D721Med (cell line): Measurements from ENCODE around the gene MUC5B.
A peak's percentile ranks its signal among the peaks of the same experiment; 100 is the strongest.

Source experiments
- DNase-seq: peaks from one replicate; pipeline ENCODE4 v3.0.0; 2011; ENCODE audit warnings: low spot score; ENCODE audit not compliant: insufficient read length
- FAIRE-seq: peaks from 2 replicates; lab custom pipeline; 2011; peaks lifted over from hg19 to GRCh38; lab: Jason Lieb, UNC
- CTCF ChIP-seq: IDR thresholded peaks from 2 replicates; pipeline ENCODE4 v1.5.1; 2012; ENCODE audit warnings: mild to moderate bottlenecking, control low read depth; ENCODE audit not compliant: insufficient read depth; ENCODE audit errors: missing control alignments

MUC5B gene

DNA sequence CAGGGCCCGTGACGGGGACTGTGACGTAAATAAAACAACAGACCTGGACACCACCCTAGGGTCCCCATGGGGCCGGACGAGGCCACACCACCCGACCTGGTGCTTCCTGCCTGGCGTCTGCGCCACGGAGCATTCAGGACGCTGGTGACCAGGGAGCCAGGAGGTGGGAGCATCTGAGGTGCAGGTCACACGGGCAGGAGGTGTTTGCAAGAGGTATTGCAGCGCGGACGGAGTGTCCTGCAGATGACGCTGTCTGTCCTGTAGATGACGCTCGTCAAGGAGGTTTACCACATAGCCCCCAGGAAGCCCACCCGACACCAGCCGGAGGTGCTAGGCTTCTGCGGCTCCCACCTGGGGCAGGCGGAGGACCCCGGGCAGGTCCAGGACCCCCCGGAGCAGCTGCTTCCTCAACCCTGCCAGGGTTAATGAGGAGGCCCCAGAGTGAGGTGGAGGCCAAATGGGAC is 986 bp upstream of the MUC5B start:
- no peak for TF ChIP-seq CTCF
- no peak for DNase-seq
- FAIRE-seq, result no peak

DNA sequence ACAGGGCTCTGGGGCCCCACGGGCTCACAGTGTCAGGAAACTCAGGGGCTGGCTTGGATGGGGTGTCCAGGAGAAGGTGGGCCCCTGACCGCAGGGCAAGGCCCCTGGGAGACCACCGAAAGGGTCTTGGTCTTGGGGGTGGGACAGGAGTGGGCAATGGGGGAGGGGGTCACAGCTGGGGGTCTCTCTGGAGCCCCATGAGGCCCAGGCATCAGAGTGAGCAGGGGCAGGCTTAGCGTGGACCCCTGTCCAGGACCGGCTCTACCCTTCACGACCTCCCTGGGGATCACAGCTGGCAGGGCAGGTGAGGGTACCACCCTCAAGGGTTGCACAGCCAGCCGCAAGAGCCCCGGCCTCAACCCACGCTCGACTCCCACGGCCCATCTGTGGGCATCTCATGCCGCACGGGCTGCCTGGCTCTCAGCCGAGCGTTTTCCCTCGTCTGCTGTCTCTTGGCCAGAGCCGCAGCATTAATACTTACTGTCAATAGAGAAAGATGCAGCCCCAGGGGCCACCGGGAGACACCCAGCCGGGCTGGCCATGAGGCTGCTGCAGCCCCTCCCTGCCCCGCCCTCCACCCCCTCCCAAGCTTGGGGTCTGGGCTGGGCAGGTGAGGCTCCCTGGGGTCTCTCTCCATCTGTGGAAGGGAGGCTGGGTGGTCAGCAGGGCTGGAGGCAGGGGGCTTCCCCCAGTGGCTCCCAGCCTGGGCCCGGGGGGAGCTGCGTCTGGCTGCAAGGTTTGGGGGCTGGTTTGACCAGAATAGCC is 662 bp downstream of the MUC5B start:
- TF ChIP-seq CTCF, result no peak
- DNase-seq (no peak), FAIRE-seq (no peak)

DNA sequence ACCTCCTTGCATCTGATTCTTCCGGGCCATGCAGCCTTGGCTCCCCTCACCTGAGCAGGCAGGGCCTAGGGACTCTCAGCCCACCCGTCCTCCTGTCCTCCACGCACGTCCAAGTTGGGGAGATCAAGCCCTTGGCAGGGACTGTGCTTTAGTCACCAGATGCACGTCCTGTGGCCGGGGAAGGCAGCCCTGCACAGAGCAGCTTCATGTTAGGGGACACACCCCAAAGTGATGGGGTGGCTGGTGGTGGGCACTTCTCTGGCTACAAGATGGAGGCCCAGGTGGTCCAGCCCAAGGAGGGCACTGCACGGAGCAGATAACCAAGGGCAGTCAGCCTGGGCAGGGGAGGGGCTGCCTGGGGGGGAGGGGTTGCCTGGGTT is 1.2 kb downstream of the MUC5B start:
- no peak for FAIRE-seq
- no peak for DNase-seq
- no peak for TF ChIP-seq CTCF

DNA sequence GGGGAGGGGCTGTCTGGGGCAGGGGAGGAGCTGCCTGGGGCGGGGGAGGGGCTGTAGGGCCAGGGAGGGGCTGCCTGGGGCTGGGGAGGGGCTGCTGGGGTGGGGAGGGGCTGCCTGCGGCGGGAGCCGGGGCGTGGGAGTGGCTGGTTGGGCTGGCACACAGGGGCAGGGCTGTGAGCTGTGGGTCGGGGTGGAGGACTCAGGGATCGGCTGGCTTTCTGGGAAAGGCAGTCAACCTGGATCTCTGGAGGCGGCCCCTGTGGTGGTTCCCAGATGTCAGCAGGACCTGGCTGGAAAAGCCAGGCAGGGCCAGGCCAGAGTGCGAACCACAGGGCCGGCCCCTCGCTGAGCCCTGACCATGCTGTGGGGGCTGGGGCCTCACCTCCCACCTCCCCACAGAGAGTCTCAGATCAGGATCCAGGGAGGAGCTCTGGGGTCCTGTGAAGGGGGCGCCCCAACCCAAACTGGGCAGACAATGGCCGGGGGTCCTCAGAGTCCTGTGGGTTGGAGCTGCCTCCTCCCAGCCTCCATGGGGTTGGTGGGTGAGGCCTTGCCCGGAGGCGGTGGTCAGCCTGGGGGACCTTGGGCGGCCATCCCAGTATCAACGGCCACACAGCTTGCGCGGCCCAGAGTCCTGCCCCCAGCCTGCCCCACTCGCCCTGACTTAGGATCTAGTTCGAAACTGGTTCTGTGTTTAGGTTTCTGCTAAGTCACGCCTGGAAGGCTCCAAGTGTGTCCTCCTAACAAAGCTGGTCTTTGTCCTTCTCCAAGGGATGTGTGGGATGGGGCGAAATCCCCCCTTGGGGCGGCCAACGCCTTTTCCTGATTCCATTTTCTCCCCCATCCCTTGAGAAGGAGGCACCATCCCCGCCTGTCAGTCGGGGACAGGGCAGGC is 1.9 kb downstream of the MUC5B start:
- TF ChIP-seq CTCF, result no peak
- DNase-seq (peak; percentile 4), FAIRE-seq (no peak)

DNA sequence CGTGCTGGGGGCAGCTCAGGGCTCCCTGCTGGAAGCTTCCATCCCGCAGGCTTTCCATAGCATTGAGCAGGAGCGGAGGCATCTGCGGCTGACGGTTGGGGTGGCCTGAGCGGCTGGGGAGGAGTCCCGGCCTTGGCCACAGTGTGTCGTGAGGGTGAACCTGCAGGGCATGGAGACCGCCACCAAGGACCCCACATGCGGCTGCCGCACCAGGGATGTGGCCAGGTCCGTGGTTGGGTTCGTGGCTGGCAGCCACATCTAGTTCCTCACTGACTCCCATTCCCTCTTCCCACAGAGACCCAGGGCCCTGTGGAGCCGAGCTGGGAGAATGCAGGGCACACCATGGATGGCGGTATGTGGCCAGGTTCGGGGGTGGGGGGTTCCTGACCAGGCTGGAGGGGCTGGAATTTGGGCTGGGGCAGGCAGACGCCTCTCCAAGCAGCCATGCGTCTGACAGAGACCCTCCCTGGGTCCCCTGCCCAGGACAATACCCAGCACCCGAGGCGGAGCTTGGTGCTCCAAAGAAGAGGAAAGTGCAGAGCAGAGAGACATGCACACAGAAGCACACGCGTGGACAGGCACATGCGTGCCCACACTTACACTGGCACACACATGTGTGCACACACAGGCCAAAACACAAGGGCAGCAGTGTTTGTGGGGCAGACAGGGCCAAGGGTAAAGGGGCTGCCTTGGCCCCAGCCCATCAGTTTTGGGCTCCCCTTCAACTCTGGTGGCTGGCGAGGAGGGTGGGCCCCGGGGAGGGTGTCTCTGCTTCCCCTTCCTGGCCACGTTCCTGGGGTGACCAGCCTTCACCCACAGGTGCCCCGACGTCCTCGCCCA is 2.7 kb downstream of the MUC5B start:
- FAIRE-seq (no peak), DNase-seq (no peak)
- TF ChIP-seq CTCF, result no peak

DNA sequence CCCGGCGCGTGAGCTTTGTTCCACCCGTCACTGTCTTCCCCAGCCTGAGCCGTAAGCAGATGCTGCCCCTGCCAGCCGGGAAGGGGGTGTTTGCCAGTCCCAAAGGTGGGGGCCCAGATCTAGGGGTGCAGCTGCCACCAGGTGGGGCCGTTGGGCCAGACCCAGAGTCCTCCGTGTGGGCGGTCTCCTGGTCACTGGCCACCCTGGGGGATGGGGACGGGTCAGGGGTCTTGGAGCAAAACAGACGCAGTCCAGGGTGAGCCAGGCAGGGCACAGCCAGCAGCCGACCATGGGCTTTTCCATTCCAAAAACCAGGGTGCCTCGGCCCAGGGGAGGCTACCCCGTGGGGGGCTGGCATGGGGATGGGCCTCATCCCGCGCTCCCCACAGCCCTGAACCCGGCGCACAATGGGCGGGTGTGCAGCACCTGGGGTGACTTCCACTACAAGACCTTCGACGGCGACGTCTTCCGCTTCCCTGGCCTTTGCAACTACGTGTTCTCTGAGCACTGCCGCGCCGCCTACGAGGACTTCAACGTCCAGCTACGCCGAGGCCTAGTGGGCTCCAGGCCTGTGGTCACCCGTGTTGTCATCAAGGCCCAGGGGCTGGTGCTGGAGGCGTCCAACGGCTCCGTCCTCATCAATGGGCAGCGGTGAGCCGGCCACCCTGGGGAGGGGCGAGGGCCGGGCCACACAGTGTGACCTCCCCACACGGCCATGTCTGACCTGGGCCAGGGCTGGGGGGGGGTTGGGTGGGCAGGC is 3.5 kb downstream of the MUC5B start:
- DNase-seq, result peak; percentile 4
- TF ChIP-seq CTCF, result no peak
- FAIRE-seq, result no peak
